HG03025 (cell line): ENCODE results near the gene NCBP3.
"Not testable (repeated sequence)": the region's sequence is repeated elsewhere in the genome, so short reads cannot be mapped to it uniquely, and the experiment has no call there.

Experiments used
- ATAC-seq: cut with Tn5 transposase; IDR thresholded peaks from one replicate; pipeline ENCODE4 v1.9.1; 2021; ENCODE audit warnings: mild to moderate bottlenecking, moderate library complexity; ENCODE audit not compliant: unreplicated experiment, low FRiP score

Gene NCBP3

GRCh38 chr17:3795390-3796102 lies 50.5 kb downstream of the NCBP3 start:
- ATAC-seq, result no peak

- no peak for ATAC-seq
Measured at GRCh38 chr17:3794557-3795389, 51.3 kb downstream of the NCBP3 start.

- not testable (repeated sequence) for ATAC-seq
Measured at GRCh38 chr17:3794152-3794551, 51.9 kb downstream of the NCBP3 start.

- not testable (repeated sequence) for ATAC-seq
Measured at GRCh38 chr17:3793258-3793657, 52.8 kb downstream of the NCBP3 start.

- no peak for ATAC-seq
Measured at GRCh38 chr17:3792481-3792880, 53.6 kb downstream of the NCBP3 start.

- ATAC-seq, result no peak
Measured at GRCh38 chr17:3788200-3788599, 57.8 kb downstream of the NCBP3 start.

- not testable (repeated sequence) for ATAC-seq
Measured at GRCh38 chr17:3785323-3785722, 60.7 kb downstream of the NCBP3 start.

- no peak for ATAC-seq
Measured at GRCh38 chr17:3782751-3783150, 63.3 kb downstream of the NCBP3 start.

GRCh38 chr17:3780986-3781385 lies 65.1 kb downstream of the NCBP3 start:
- ATAC-seq, result no peak

- no peak for ATAC-seq
Measured at GRCh38 chr17:3777366-3778120, 68.5 kb downstream of the NCBP3 start.

- no peak for ATAC-seq
Measured at GRCh38 chr17:3773966-3774365, 72.1 kb downstream of the NCBP3 start.

- no peak for ATAC-seq
Measured at GRCh38 chr17:3773511-3773910, 72.5 kb downstream of the NCBP3 start.

GRCh38 chr17:3772764-3773163 lies 73.3 kb downstream of the NCBP3 start:
- no peak for ATAC-seq

GRCh38 chr17:3771140-3771539 lies 74.9 kb downstream of the NCBP3 start:
- ATAC-seq, result no peak

- ATAC-seq, result no peak
Measured at GRCh38 chr17:3770466-3770865, 75.6 kb downstream of the NCBP3 start.

GRCh38 chr17:3768769-3769168 lies 77.3 kb downstream of the NCBP3 start:
- no peak for ATAC-seq

- ATAC-seq, result no peak
Measured at GRCh38 chr17:3768341-3768740, 77.7 kb downstream of the NCBP3 start.

GRCh38 chr17:3766779-3767178 lies 79.3 kb downstream of the NCBP3 start:
- no peak for ATAC-seq

GRCh38 chr17:3765981-3766380 lies 80.1 kb downstream of the NCBP3 start:
- ATAC-seq, result no peak

- no peak for ATAC-seq
Measured at GRCh38 chr17:3763777-3764170, 82.3 kb downstream of the NCBP3 start.
